Omental fat pad (tissue), 4 donors: Measurements from ENCODE around the gene PTPN14. TPM values are rescaled to one million over a fixed set of nuclear protein-coding genes. Genes with fewer than 3 reads are reported as not detected.
A peak's percentile ranks its signal among the peaks of the same experiment; 100 is the strongest.
"Not testable (repeated sequence)": the region's sequence is repeated elsewhere in the genome, so short reads cannot be mapped to it uniquely, and the experiment has no call there.

Experiments used
- ATAC-seq: fragments of 150-250 bp; one replicate; pipeline ENCODE4 v1.9.1; 2016; ENCODE audit warnings: mild to moderate bottlenecking, moderate library complexity; ENCODE audit not compliant: low FRiP score
- DNase-seq: peaks from one replicate; pipeline ENCODE4 v3.0.0-alpha.2; 2019; ENCODE audit warnings: low spot score
- total RNA-seq, 4 donors: library from RNA; depleted of rRNA; stranded (reverse); fragments of >200 nt; gene quantifications; one replicate each; pipeline ENCODE4 v1.1.0, GENCODE V29; 2016
- TF ChIP-seq, protein P1 (sequence below), 3 donors: fragments of 450-650 bp; IDR thresholded peaks; one replicate each; pipeline ENCODE4 v1.5.1; 2016 to 2017; ENCODE audit warnings: antibody characterized with exemption in 3 of 3, mild to moderate bottlenecking in 3 of 3, moderate library complexity in 2 of 3

The PTPN14 gene
- 10 to 100 TPM; 27.1 to 39.1 (median 35.7) TPM for total RNA-seq

DNA sequence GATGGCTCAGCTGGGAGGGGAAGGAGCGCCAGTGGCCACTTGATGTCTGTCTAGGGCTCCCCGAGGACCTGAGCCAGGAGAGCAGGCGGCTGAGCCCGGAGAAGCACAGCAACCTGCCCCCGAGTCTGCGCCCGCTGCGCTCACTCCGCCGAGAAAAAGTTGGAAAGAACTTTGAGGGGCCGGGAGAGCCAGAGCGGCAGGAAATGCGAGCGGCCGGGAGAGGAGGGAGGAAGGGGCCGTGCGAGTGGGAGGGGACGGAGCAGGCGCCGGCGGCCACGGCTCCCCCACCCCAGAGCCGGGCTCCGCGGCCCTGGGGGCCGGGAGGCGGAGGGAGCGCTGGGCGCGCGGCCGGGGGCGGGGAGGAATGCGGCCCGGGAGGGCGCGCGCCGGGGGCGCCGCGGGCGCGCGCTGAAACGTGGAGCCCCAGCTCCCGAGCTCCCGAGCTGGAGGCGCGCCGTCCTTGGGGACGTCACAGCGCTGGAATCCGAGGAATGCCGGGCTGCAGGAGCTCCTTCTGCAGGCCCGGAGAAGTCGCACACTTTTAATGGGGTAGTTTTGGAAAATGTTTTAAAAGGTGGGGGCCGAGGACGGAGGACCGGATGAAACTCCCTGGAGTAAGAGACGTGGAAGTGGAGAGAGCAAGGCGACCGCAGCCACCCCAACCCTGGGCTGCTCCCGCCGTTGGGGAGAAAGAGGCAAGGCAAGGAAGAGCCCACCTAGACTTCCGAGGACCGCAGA lies at the start of gene PTPN14:
PTPN14 (minus strand) TSS at position 167 of the 738 bp plus-strand sequence. CDS start 86,799 bp downstream, outside the sequence.
- DNase-seq (peak; percentile 32), ATAC-seq (peak; percentile 87)
- TF ChIP-seq, protein P1, sequence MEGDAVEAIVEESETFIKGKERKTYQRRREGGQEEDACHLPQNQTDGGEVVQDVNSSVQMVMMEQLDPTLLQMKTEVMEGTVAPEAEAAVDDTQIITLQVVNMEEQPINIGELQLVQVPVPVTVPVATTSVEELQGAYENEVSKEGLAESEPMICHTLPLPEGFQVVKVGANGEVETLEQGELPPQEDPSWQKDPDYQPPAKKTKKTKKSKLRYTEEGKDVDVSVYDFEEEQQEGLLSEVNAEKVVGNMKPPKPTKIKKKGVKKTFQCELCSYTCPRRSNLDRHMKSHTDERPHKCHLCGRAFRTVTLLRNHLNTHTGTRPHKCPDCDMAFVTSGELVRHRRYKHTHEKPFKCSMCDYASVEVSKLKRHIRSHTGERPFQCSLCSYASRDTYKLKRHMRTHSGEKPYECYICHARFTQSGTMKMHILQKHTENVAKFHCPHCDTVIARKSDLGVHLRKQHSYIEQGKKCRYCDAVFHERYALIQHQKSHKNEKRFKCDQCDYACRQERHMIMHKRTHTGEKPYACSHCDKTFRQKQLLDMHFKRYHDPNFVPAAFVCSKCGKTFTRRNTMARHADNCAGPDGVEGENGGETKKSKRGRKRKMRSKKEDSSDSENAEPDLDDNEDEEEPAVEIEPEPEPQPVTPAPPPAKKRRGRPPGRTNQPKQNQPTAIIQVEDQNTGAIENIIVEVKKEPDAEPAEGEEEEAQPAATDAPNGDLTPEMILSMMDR (IDR thresholded peaks at IDR 0.05) = no peak

DNA sequence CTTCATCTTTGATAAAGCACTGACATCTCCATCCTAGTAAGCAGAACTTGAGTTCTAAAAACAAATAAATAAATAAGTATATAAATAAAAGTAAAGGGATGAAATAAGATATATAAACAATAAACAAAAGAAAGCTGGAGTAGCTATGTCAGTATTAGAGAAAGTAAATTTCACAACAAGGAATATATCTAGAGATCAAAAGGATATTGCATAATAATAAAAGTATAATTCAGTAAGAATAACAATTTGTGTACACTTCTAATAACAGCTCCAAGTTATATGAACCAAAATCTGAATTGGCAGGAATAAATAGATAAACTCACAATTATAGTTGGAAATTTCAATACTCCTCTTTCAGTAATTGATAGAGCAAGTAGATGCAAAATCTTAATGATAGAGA lies 41.8 kb upstream of the PTPN14 start:
- TF ChIP-seq, protein P1 (IDR thresholded peaks at IDR 0.05) = no peak
- no peak for ATAC-seq
- no peak for DNase-seq

DNA sequence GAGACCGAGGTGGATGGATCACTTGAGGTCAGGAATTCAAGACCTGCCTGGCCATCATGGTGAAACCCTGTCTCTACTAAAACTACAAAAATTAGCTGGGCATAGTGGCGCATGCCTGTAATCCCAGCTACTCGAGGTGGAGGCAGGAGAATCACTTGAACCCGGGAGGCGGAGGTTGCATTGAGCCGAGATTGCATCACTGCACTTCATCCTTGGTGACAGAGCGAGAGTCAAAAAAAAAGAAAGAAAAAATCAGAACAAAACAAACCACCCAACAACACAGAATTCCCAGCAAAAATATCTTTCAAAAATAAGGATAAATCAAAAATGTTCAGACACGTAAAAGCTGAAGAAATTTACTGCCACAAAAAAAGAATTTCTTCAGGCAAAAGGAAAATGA lies 40.5 kb upstream of the PTPN14 start:
- DNase-seq, ATAC-seq: not testable (repeated sequence)

DNA sequence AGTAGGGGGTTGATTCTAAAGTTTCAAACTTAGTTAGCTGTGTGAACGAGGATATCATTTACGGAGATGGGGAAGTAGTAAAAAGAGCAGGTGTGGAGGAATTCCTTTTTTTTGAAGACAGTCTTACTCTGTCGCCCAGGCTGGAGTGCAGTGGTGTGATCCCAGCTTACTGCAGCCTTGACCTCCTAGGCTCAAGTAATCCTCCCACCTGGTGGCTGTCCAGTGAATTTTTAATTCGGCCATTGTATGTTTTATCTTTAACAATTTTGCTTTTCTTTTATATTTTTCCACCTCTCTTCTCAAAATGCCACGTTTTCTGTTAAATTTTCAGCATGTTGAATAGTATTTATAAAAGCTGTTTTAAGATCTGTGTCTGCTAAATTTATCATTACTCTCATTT lies 39.3 kb upstream of the PTPN14 start:
- ATAC-seq (no peak), DNase-seq (no peak)
- TF ChIP-seq, protein P1 (IDR thresholded peaks at IDR 0.05) = no peak

DNA sequence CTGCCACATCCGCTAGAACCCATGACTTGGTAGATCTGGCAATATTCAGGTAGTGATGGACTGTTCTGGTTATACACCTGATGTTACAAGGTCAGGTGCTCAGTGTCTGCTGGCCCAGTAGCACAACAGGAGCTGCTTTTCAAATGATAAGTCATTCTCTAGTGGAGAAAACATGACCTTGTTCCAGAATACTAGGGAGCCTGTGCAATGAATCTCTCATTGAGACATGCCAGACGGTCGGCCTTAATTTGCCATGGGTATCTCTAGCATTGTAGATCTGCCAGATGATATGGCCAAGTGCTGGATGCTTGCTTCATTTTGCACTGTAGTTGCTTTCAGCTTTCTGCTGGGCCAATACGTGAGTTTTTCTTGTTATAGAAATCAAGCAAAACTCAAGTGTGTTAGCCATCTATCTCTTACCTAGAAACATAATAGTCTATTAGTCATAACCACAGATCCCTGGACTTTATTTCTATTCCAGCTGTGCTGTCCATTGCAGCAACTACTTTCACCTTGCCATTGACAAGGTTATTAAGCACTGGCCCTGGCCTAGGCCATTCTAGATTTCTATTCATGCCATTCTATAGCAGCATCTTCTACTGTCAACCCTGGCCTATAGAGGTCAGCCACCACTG lies 37.7 kb upstream of the PTPN14 start:
- no peak for DNase-seq

DNA sequence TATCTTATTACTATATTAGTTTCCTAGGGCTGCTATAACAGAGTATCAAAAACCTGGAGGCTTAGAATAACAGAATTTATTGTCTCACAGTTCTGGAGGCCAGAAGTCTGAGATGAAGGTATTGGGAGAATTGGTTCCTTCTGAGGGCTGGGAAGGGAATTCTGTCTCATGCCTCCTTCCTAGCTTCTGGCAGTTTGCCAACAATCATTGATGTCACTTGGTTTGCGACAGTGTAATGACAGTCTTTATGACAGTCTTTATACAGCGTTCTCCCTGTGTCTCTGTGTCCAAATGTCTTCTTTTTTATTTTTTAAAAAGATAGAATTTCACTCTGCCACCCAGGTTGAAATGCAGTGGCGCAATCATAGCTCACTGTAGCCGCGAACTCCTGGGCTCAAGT lies 35.8 kb upstream of the PTPN14 start:
- DNase-seq (no peak), ATAC-seq (no peak)
- TF ChIP-seq, protein P1 (IDR thresholded peaks at IDR 0.05) = no peak

More for the DNA sequence above, 37.7 kb upstream of the PTPN14 start:
- no peak for ATAC-seq
- TF ChIP-seq, protein P1 (IDR thresholded peaks at IDR 0.05) = no peak

DNA sequence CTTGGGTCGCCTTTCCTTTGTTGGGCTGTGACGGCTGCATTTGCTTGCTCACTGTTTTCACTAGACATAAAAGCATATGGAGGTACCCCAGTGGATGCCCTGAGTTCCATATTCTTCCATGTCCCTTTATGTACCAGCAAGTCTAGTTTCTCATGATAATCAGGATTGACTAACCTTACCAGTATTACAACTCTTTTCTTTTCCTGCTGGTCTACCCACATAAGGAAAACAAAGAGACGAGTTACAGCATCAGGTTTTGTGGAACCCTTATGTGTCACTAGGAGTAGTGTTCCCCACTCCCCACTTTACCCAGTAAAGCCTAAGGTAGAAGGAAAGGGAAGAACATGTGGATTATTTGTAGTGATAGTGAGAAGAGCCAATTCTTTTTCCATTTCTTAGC lies 35.2 kb upstream of the PTPN14 start:
- TF ChIP-seq, protein P1 (IDR thresholded peaks at IDR 0.05) = no peak
- ATAC-seq = no peak
- no peak for DNase-seq
